Endothelial cell of umbilical vein (primary cell): Measurements from ENCODE around the gene DNTT. TPM values are rescaled to one million over a fixed set of nuclear protein-coding genes. Genes with fewer than 3 reads are reported as not detected.

Source experiments
- BruUV-seq: library from RNA; stranded (reverse); fragments of 400-500 nt; replicated peaks from 2 replicates; lab custom pipeline; 2021; lab: Mats Ljungman, UMichigan
- CTCF ChIA-PET: fragments of 300-600, 350-600 bp; sonication (Branson Sonifier 250); formaldehyde crosslinking; loops from one replicate; lab custom pipeline; 2021; ENCODE audit warnings: antibody characterized with exemption, inconsistent platforms; lab: Charles Lee
- POLR2A ChIA-PET: fragments of 300-600, 350-600 bp; sonication (Branson Sonifier 250); formaldehyde crosslinking; loops from one replicate; lab custom pipeline; 2021; ENCODE audit warnings: antibody characterized with exemption, inconsistent platforms; lab: Charles Lee
- DNase-seq: peaks from one replicate; pipeline ENCODE4 v3.0.0-alpha.2; 2011; ENCODE audit warnings: low read depth, low spot score
- FAIRE-seq: peaks from 2 replicates; lab custom pipeline; 2011; peaks lifted over from hg19 to GRCh38; lab: Jason Lieb, UNC
- H2AFZ ChIP-seq: 2 replicates; pipeline ENCODE4 v1.6.0; 2012; ENCODE audit warnings: low read depth, low read length, control low read depth, inconsistent platforms
- H3K27ac ChIP-seq: 2 replicates; pipeline ENCODE4 v1.5.1; 2011; ENCODE audit warnings: low read depth, mild to moderate bottlenecking, control low read depth, low read length, moderate library complexity; ENCODE audit not compliant: insufficient read depth
- H3K27me3 ChIP-seq, 2 experiments: 2 replicates each; pipeline versions ENCODE4 v1.6.0 to v1.6.1; 2011; ENCODE audit warnings: low read length in 2 of 2, mixed read lengths in 1 of 2; ENCODE audit not compliant: control insufficient read depth in 2 of 2, insufficient read depth in 2 of 2
- H3K36me3 ChIP-seq, 2 experiments: 2 replicates in 1 of 2; 3 replicates in 1 of 2; pipeline ENCODE4 v1.5.1; 2011; ENCODE audit warnings: low read length in 2 of 2, mild to moderate bottlenecking in 1 of 2, moderate library complexity in 1 of 2; ENCODE audit not compliant: control insufficient read depth in 2 of 2, insufficient read depth in 2 of 2; ENCODE audit errors: extremely low read depth in 1 of 2
- H3K4me1 ChIP-seq: 3 replicates; pipeline ENCODE4 v1.5.1; 2011; ENCODE audit warnings: mild to moderate bottlenecking, low read length; ENCODE audit not compliant: control insufficient read depth, insufficient read depth; ENCODE audit errors: extremely low read depth
- H3K4me2 ChIP-seq: 2 replicates; pipeline ENCODE4 v1.6.1; 2011; ENCODE audit warnings: low read length, control low read depth, mixed read lengths; ENCODE audit not compliant: insufficient read depth
- H3K4me3 ChIP-seq, 3 experiments: fragments of 200-600 bp in 1 of 3; sonication (generic), shearing (Covaris generic) in 1 of 3; replicated peaks in 1 of 3; 2 replicates each; pipeline ENCODE4 v1.5.1; 2011 to 2016; ENCODE audit warnings: control low read depth in 3 of 3, low read length in 3 of 3, mild to moderate bottlenecking in 2 of 3, inconsistent platforms in 1 of 3, low read depth in 1 of 3, moderate library complexity in 1 of 3; ENCODE audit not compliant: insufficient read depth in 1 of 3
- H3K79me2 ChIP-seq: 2 replicates; pipeline ENCODE4 v1.6.0; 2012; ENCODE audit warnings: low read length, inconsistent platforms; ENCODE audit not compliant: control insufficient read depth, insufficient read depth
- H3K9ac ChIP-seq: replicated peaks from 2 replicates; pipeline ENCODE3; 2011; ENCODE audit warnings: low read length, control low read depth; ENCODE audit not compliant: insufficient read depth; ENCODE audit errors: extremely low read depth
- H3K9me1 ChIP-seq: replicated peaks from 3 replicates; pipeline ENCODE4 v1.6.0; 2011; ENCODE audit warnings: mild to moderate bottlenecking, low read length; ENCODE audit not compliant: control insufficient read depth, insufficient read depth; ENCODE audit errors: extremely low read depth
- H3K9me3 ChIP-seq: replicated peaks from 2 replicates; pipeline ENCODE4 v1.5.1; 2012; ENCODE audit warnings: low read length, inconsistent platforms; ENCODE audit not compliant: control insufficient read depth, insufficient read depth
- H4K20me1 ChIP-seq: replicated peaks from 2 replicates; pipeline ENCODE3; 2011; ENCODE audit warnings: mild to moderate bottlenecking, low read length; ENCODE audit not compliant: control insufficient read depth, insufficient read depth; ENCODE audit errors: extremely low read depth
- EZH2 ChIP-seq: IDR thresholded peaks from 2 replicates; pipeline ENCODE4 v1.6.1; 2012; ENCODE audit warnings: borderline replicate concordance, low read depth, mild to moderate bottlenecking, moderate library complexity, low read length, inconsistent platforms; ENCODE audit not compliant: severe bottlenecking
- FOS ChIP-seq: IDR thresholded peaks from 2 replicates; pipeline ENCODE4 v1.6.1; 2011; ENCODE audit warnings: mild to moderate bottlenecking, low read length, moderate library complexity, borderline replicate concordance; ENCODE audit not compliant: insufficient read depth
- GATA2 ChIP-seq: IDR thresholded peaks from 2 replicates; pipeline ENCODE4 v1.7.0; 2011; ENCODE audit warnings: low read depth, mild to moderate bottlenecking, moderate library complexity, mixed read lengths, low read length; ENCODE audit not compliant: insufficient read length, insufficient read depth
- JUN ChIP-seq: IDR thresholded peaks from 2 replicates; pipeline ENCODE4 v1.6.1; 2011; ENCODE audit warnings: borderline replicate concordance, low read depth; ENCODE audit not compliant: insufficient read length, insufficient read depth
- MYC ChIP-seq: IDR thresholded peaks from one replicate; pipeline ENCODE4 v1.6.1; 2011; ENCODE audit warnings: mild to moderate bottlenecking, low read depth, low read length
- POLR2A ChIP-seq: IDR thresholded peaks from 2 replicates; pipeline ENCODE4 v1.6.1; 2012; ENCODE audit warnings: low read depth, mild to moderate bottlenecking, control low read depth, low read length
- POLR2AphosphoS5 ChIP-seq: IDR thresholded peaks from 2 replicates; pipeline ENCODE4 v1.6.1; 2012; ENCODE audit warnings: low read depth, mild to moderate bottlenecking, control low read depth, low read length, moderate library complexity; ENCODE audit not compliant: insufficient read depth
- dilution Hi-C: fragments of 300-500 bp; cut with MboI; formaldehyde crosslinking; loops from one replicate; pipeline ENCODE4 v1.15.0; 2019; ENCODE audit warnings: low sequenced_read_pairs; ENCODE audit not compliant: extremely low pct_ligation_motif_present
- intact Hi-C: fragments of 100-400 bp; cut with micrococcal nuclease; formaldehyde crosslinking; loops from one replicate; pipeline ENCODE4 v1.10.0; 2022
- polyA plus RNA-seq, 4 experiments: library from polyadenylated mRNA; depleted of rRNA in 3 of 4; stranded (reverse) in 3 of 4; unstranded in 1 of 4; fragments of >200 nt; gene quantifications; 2 replicates each; pipeline versions ENCODE4 v1.2.1 to v1.2.3, GENCODE V29; 2011 to 2012; ENCODE audit warnings: missing spikeins in 1 of 4
- total RNA-seq: library from RNA; stranded (reverse); gene quantifications from 2 replicates; pipeline ENCODE4 v1.2.3, GENCODE V29; 2021
- TF ChIP-seq, protein P1 (sequence below), 2 donors: IDR thresholded peaks; 1 replicate in 1 of 2; 2 replicates in 1 of 2; pipeline ENCODE4 v1.5.1; 2011; ENCODE audit warnings: low read length in 2 of 2, mild to moderate bottlenecking in 2 of 2, moderate library complexity in 2 of 2, control low read depth in 1 of 2, inconsistent platforms in 1 of 2, low read depth in 1 of 2; ENCODE audit not compliant: insufficient read depth in 1 of 2; ENCODE audit errors: extremely low read depth in 1 of 2
- TF ChIP-seq, protein P2 (sequence below): IDR thresholded peaks from 2 replicates; pipeline ENCODE4 v1.6.1; 2011; ENCODE audit not compliant: insufficient read depth, insufficient read length

DNTT gene
- total and polyA plus RNA-seq, 2 donors (not counting 3 experiments of a cell fraction or from before 2014, with no cell fraction given), result not detected

DNA sequence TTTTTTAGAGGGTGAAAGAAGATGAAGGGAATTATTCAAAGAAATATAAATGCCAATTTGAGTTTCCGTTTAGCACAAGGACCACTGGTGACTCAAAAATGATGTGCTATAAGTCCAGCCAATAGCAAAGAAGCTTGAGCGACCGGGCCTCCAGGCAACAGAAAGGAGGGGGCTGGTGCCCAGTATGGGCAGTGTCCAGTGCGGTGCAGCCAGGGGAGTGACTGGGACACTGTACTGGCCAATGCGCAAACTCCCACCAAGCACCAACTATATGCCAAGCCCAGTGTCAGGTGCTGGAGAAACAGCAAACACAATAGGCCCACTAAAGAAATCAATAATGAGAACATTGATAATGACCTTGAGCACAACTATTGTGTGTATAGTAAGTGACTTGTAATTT, 64.7 kb downstream of the DNTT start:
- no peak for FAIRE-seq
- no peak overlapping the region for H3K27ac ChIP-seq
- H3K4me1 ChIP-seq, result peaks cover 10% of the 10 kb centered on the region
- H3K9me1 ChIP-seq, result no peaks in the 10 kb centered on the region
- DNase-seq, result no peak
- no peak overlapping the region for H3K4me2 ChIP-seq
- H3K36me3 ChIP-seq, result no peaks in the 10 kb centered on the region
- no peaks in the 10 kb centered on the region for H3K79me2 ChIP-seq
- no peaks in the 10 kb centered on the region for H3K27me3 ChIP-seq
- no peaks in the 10 kb centered on the region for H3K9me3 ChIP-seq
- H2AFZ ChIP-seq, result no peak overlapping the region
- ChIA-PET POLR2A (no interaction called here), CTCF (interaction anchor here (1.3 to 3.0 kb wide), 3 partner anchors 11 to 35 kb away, joined by 6 to 17 read pairs (median 11); partner anchors contain the start of gene OPALIN)
- TF ChIP-seq, protein P1, sequence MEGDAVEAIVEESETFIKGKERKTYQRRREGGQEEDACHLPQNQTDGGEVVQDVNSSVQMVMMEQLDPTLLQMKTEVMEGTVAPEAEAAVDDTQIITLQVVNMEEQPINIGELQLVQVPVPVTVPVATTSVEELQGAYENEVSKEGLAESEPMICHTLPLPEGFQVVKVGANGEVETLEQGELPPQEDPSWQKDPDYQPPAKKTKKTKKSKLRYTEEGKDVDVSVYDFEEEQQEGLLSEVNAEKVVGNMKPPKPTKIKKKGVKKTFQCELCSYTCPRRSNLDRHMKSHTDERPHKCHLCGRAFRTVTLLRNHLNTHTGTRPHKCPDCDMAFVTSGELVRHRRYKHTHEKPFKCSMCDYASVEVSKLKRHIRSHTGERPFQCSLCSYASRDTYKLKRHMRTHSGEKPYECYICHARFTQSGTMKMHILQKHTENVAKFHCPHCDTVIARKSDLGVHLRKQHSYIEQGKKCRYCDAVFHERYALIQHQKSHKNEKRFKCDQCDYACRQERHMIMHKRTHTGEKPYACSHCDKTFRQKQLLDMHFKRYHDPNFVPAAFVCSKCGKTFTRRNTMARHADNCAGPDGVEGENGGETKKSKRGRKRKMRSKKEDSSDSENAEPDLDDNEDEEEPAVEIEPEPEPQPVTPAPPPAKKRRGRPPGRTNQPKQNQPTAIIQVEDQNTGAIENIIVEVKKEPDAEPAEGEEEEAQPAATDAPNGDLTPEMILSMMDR (IDR thresholded peaks at IDR 0.05; ENCODE audit: extremely low read depth in 1 of 2, insufficient read depth in 1 of 2, low read depth in 1 of 2, low read length in 2 of 2), result no peak
- TF ChIP-seq FOS (no peak), GATA2 (no peak), EZH2 (no peak), POLR2A (no peak), JUN (no peak), POLR2AphosphoS5 (no peak), MYC (no peak)
- TF ChIP-seq, protein P2, sequence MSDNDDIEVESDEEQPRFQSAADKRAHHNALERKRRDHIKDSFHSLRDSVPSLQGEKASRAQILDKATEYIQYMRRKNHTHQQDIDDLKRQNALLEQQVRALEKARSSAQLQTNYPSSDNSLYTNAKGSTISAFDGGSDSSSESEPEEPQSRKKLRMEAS, result no peak
- H3K4me3 ChIP-seq, result no peak overlapping the region
- dilution Hi-C loops (no loop called here), intact Hi-C loops (no loop called here)
- H4K20me1 ChIP-seq, result no peaks in the 10 kb centered on the region
- no TSS peak for BruUV-seq
- H3K9ac ChIP-seq, result no peak overlapping the region
